Glomerular visceral epithelial cell (primary cell): Measurements from ENCODE around the gene ZBED4.

Experiments
- DNase-seq: peaks from one replicate; pipeline ENCODE4 v3.0.0-alpha.2; 2016; ENCODE audit errors: extremely low spot score

Gene ZBED4

DNA sequence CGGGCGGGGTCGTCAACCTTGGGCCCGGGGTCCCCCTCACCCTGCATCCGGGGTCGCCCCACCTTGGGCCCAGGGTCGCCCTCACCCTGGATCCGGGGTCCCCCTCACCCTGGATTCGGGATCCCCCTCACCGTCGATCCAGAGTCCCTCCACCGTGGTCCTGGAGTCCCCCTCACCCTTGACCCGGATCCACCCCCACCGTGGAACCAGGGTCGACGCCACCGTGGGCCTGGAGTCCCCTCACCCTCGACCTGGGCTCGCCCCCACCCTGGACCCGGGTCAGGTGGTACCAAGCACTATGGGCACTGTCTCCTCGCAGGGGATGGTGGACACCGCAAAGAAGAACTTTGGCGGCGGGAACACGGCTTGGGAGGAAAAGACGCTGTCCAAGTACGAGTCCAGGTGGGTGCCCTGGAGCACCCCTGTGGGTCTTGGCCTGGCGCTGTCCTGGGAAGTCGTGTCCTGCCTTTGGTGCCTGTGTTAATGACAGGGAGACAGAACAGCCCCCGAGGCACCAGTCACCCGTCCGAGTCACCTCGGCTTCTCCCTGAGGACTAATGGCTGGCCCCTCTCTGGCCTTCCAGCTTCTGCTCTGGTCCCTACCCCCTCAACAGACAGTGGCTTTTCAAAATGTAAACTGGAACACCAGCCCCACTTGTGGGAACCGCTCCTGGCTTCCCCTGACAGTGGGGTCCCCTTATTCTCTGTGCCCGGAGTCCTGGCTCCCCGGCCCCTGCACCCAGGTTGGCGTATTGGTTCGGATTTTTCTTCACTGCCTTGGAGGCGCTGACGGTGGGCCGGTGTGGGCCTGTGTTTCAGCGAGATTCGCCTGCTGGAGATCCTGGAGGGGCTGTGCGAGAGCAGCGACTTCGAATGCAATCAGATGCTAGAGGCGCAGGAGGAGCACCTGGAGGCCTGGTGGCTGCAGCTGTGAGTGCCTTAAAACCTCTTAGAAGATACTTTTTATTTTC, 65.6 kb downstream of the ZBED4 start:
- no peak for DNase-seq

DNA sequence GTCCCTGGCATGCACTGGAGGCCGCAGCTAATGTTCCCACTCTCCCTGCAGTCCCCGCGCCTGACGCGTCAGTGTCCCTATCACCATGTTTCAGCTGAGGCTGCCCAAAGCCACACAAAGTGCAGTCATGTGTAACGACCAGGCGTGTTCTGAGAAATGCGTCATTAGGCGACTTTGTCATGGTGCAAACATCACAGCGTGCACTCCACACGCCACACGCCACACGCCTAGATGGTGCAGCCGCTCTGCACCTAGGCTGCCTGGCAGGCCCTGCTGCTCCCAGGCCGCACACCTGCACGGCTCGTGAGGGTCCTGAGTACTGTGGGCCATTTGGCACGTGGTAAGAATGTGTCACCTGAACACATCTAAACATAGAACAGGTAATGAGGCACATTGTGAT, 67.2 kb downstream of the ZBED4 start:
- DNase-seq = no peak

DNA sequence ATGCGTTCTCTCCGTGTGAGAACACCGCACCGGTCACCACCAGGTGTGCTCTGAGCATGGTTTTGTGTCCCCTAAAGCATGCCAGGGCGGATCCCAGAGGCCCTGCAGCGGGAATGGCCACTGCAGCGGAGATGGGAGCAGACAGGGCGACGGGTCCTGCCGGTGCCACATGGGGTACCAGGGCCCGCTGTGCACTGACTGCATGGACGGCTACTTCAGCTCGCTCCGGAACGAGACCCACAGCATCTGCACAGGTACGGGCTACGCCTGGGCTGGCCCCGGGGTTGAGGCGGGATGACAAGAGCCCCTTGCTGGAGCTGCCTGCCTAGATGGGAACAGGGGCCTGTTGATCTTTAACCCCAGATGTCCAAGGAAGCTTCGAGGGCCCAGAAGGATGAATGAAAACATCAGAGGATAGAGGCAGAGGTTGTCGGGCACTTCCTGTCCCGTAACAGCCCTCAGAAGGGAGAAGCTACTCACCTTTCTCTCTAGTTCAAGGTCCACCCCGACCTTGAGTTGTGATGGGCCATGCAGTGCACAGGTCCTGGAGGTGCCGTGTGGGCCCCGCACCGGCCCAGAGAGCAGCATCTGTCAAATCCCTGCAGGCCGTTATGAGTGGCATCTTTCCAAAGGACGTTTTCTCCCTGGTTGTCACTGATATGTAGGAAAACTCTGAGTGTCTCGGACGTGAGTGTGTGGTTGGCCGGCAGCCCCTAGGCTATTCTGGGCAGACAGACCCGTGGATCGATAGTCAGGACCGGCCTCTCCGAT, 68.0 kb downstream of the ZBED4 start:
- no peak for DNase-seq

DNA sequence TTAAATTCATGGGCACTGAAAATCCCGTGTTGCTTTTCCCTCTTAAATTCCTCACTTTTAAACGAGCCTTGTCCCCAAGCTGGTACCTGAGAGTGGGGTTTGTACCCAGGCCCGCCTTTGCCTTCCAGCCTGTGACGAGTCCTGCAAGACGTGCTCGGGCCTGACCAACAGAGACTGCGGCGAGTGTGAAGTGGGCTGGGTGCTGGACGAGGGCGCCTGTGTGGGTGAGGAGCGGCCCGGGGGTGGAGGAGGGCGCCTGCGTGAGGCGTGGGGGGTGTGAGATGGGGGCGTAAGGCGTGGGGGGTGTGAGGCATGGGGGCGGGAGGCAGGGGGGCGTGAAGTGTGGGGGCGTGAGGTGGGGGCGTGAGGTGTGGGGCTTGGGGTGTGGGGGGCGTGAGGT, 68.8 kb downstream of the ZBED4 start:
- DNase-seq = no peak

DNA sequence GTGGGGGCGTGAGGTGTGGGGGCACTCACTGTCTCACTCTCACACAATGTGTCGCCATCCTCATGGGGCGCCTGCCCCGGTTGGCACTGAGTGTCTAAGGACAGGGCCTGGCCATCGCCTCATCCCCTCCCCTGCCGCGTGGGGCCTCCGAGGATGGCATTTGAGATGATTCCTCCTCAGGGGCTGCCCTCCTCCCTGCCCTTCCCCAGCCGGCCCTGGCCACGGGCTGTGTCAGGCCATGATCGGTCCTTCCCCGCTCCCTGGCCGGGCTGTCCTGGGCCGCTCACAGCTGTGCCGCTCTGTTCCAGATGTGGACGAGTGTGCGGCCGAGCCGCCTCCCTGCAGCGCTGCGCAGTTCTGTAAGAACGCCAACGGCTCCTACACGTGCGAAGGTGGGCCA, 69.3 kb downstream of the ZBED4 start:
- no peak for DNase-seq

DNA sequence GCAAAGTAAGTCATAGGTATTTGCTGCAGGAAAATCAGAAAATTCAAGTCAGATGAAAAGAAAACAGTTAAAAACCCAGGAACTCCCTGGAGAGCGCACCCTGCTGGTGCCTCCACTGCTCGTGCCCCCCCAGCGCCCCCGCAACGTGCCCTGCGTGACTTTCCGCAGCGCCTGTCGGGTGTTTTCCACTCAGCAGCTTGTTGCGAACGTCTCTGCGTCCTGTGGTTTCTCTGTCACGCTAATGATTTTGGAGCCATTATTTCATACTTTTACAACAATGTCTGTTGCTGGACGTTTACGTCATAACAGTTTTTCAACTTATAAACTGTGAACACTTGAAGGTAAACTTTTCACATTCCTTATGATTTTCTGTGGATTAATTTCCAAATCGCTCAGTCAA, 69.8 kb downstream of the ZBED4 start:
- DNase-seq = no peak

DNA sequence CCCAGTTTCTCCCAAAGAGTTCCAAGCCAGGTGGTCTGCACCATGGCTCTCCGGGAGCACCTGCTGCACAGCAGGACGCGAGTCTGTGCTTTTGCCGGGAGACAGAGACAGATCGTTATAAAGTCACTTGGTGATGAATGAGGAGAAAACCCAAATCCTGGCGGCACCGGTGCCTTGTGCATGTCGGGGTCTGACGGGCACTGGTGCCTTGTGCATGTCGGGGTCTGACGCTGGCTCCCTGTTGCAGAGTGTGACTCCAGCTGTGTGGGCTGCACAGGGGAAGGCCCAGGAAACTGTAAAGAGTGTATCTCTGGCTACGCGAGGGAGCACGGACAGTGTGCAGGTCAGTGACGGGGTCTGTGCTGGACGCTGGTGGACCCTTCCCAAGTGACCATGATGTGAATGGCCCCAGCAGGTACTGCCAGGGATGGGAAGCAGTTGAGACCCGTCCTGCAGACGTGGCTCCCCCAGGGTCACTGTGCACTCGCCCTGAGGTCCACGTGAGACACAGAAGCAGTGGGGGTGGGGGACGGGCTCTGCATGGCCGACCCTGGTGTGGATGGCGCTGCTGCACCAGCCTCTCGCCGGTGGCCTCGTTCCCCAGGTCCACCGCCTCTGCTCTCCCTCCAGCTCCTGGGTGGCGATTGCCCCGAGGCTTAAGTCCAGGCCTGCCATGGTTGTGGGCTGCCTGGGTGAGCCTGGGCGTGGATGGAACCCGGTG, 70.6 kb downstream of the ZBED4 start:
- no peak for DNase-seq

DNA sequence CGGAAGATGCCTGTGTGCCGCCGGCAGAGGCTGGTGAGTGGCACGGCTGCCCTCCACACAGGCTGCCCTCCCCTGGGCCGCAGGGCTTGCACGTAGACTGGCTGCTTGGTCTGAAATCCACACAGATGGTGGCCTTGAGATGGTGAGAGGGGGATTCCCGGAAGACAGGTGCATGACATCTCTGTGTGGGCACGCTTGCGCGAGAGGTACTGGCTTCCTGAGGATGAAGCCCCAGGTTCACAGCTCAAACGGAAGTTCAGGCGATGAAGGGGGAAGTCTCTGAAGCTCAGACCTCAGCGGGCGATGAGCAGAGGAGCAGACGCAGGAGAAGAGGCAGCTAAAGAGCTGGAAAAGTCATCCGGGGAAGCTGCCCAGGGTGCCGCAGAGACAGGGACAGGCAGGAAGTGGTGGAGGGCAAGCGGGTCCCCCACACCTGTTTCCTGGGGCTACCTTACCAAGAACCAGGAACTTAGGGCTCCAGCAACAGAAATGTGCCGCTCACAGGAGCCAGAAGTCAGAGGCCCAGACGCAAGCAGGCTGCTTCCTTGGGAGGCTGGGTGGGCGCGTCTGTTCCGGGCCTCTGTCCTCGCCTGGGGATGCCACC, 72.0 kb downstream of the ZBED4 start:
- no peak for DNase-seq

DNA sequence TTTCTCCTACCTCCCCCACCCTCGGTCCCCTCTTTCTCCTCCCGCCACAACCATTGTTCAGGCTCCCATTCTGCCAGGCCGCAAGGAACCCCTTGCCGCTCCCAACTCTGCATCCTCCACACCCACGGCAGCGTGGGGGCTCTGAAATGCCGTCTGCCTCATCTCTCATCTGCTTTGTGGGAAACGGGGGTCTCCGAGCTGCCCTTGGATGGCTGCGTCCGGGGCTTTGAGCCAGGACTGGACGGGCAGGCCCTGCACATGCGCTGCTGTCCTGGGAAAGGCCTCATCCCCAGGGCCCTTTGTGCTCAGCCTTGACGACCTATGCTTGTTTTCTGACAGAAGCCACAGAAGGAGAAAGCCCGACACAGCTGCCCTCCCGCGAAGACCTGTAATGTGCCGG, 73.3 kb downstream of the ZBED4 start:
- DNase-seq = no peak

DNA sequence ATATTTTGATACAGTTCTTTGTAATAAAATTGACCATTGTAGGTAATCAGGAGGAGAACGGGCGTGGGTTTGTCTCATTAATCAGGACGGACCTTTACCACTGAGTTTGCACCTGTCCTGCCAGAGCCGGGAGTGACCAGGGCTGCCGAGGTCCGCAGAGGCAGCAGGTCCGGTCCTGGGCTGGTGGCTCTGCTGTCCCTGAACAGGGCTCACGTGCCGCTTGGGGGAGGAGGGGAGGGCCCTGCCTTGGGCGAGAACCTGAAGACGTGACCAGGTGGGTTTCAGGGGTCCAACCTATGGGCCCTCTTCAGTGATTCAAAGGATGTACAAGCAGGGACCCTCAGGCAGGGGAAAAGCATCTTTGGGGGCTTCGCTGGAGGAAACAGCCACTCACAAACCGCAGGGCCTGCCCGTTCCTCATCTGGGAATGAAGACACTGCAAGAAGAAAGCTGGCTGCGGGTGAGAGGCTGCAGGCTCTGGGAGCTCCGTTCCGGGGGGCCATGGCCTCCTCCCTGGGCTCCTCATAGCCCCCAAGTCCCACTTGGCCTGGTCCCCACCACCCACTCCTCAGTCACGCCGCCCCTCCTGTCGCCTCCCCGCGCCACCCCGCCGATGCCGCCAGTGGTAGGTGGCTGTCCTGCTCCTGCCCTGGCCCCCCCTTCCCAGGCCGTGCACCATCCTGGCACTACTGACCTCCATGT, 74.0 kb downstream of the ZBED4 start:
- no peak for DNase-seq

DNA sequence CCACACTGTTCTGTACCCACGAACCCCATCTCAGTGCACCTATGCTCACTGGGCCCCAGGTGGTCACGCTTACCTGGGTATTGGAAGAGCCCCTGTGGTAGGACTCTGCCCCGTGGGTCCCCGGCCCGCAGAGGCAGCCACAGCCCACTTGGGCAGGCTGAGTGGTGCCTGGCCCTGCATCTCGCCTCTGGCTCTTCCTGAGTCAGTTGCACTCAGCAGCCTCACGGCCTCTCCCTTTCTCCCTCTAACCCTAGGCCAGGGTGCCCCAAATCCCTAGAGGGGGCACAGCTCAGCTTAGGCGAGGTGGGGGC, 74.5 kb downstream of the ZBED4 start:
- no peak for DNase-seq

DNA sequence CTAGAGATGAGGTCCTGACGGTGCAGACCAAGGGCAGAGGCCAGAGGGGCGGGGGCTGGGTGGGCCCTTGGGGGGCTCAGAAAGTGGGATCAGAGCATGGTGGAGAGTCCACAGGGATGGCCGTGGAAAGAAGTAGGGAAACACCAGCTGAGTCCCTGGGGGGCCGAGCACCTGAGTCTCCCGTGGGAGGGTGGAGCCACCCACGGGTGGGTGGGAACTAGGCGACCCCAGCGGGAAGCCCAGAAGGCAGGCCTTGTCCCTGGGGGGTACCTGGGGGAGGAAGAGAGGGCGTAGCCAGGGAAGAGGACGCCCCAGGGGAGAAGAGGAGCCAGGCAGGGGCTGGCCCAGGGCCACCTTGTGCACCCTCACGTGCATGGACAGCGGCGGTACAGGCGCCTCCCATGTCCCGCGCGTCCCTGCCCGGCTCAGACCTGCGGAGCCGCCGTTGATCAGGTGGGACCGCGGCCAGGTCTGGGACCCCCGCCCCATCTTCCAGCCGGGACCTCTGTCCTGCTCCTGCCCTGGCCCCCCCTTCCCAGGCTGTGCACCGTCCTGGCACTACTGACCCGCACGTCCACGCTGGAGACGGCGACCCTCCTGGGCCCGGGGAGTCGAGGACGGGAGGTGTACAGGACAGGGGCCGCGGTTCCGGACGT, 75.0 kb downstream of the ZBED4 start:
- DNase-seq = no peak

DNA sequence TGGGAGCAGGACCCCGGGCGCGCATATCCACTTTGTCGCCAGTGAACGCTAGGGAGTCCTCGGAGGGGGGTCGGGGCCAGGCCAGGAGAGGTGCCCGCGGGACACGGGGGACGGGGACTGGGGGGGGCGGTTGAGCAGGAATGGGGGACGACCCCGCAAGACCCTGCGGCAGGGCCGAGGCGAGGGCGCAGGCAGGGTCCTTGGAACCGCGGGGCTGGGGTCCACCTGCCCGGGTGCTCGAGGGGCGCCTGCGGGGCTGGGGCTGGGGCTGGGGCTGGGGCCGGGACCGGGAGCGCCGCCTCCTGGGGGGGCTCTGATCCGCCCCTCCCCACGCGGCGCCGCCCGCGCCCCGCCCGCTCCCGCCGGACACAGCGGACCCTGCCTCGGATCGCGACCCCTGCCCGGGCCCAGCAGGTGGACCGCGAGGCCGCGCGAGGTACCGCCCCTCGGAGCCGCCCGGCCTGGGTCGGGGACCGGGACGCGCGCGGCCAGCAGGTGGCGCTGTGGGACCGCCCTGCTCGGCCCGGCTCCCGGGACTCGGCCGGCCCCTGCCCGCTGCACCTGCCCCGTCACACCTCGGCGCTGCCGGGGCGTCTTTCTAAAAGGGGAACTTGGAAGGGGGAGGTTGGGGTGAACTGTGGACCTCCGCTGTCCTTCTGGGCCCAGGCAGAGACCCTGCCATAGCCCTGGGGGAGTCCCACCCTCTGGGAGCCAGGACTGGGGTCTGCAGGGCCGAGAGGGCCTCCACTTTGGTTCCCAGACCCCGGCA, 75.8 kb downstream of the ZBED4 start:
- peak; percentile 50 for DNase-seq

DNA sequence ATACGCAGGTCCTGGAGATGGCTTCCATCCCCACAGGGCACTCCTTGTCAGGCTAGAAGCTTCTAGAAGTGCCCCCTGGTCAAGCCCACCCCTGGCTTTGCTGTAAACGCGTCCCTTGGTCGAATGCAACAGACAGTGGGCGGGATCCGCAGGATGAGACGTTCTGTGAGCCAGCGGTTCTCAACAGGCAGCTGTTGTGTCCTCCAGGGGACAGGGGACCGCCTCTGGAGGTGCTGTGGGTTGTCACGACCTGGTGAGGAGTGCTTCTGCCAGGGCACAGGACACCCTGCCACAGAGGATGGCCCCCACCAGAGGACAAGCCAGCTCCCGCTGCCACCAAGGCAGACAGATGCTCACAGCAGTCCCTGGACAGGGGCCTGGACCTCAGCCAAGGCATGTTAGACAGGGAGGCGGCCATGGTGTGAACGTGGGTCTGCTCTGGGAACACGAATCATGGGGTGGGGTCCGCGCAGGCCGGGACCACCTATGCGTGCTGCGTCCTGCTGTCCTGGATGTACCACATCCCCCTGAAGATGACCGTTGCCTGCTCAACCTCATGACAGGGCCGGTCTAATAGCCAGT, 76.4 kb downstream of the ZBED4 start:
- no peak for DNase-seq

DNA sequence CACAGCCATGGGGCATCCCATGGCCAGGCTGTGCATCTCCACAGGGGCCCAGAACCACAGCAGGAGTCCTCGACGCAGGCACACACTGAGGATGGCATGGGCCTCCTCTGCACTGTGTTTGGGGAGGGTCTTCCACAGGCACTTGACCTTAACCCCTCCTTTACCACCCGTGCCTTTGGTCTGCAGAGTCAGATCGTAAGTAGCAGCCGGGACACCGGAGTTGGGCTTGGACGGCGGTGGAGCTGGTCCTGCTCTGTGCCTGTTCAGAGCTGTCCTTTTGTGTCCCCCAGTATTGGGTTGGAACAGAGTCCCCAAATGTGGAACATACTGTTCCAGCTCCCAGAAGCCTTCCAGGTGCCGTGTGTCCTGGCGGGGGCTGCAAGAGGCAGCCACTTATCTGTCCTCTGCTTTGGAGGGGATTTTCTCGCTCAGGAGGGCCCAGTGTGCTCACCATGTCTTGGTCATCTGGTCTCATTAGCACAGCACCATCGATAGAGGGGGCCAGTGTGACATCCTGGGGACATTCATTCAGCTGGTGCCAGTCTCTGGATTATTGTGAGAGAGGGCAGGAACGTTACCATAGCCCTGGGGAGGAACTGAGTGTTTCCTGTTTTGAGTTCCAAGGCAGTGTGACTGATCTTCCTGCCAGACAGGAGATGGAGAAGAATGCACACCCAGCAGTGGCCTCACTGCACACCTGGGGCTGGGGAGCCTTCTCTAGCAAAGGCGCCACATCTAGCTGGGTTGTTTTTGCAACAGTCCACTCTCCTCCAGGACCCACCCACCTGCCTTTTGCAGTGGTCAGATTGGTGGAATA, 77.2 kb downstream of the ZBED4 start:
- peak; percentile 70 for DNase-seq

DNA sequence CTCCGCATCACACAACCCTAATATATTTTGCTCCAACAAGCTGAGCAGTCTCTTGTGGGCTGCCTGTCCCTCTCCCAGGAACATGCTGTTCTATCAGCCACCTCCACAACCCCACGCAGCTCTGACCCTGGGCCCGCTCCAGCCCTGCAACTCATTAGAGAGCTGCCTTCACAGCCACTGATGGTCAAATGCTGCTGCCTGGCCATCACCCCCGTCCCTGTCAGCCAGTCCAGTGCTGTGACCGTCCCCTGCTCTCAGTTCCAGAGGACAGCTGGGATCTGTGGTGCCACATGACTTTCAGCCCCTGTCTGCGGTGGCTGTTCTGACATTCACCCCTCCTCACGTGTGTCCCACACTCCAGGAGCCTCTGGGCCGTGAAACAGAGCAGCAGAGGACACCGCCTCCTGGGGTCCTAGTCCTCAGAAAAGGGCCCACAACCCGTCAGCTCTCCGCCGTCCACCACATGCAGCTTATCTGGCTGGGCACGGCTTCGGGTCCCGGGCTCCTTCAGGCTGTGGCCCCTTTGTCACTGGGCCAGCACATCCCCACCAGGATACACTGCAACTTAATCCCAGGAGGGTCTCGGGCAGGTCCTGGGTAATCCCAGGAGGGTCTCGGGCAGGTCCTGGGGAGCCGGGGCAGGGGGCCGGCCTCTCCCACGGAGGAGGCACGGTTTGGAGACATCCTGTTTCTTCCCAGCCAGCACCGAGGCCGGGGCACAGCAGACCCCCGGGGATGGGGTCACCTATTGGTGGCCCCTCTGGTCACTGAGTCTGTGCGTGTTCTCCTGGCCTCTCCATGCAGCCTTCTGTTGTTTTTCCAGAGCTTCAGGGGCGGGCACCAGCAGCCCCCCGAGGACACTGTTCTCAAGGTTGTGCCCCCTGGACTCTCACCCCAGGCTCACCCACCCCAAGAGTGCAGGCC, 79.9 kb downstream of the ZBED4 start:
- no peak for DNase-seq

DNA sequence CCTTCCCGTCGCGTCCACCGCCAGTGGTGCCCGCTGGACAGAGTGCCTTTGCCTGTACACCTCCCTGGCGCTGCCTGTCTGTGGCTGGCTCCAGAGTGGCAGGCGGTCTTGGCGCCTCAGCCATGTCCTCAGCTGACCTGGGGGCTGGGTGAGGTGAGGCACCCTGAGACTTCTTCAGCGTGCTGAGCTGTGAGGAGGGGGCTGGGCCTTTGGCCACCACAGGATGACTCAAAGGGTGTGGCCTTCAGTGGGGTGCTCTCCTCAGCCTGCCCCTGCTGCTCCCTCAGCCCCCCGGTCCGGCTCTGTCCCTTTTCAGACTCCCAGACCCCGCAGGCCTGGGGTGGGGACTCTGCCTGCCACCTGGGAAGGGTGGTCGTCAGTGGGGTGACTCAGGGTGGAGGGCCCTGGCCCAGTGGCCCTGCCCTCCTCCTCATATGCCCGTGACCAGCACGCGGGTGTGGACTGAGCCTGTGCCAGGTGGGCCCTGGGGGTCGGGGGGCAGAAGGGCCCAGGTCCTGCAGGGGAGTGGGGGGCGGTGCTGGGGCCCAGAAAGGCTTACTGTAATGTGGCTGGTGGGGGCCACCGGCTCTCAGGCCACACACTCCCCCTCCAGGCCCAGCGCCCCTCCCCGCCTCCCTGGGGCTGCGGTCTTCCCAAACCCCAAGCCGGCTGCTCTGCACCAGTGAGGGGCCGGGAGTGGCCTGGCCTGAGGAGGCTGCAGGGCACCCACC, 80.7 kb downstream of the ZBED4 start:
- peak; percentile 76 for DNase-seq
